NCI-H1417 treated with DMSO at 0.1 percent for 48 hours (cell line): Measurements from ENCODE around the gene SEMA3F.
"Not testable (repeated sequence)": the region's sequence is repeated elsewhere in the genome, so short reads cannot be mapped to it uniquely, and the experiment has no call there.

Experiments
- DNase-seq: peaks from one replicate; lab custom pipeline; 2025; lab: John Stamatoyannopoulos, UW

The SEMA3F gene

DNA sequence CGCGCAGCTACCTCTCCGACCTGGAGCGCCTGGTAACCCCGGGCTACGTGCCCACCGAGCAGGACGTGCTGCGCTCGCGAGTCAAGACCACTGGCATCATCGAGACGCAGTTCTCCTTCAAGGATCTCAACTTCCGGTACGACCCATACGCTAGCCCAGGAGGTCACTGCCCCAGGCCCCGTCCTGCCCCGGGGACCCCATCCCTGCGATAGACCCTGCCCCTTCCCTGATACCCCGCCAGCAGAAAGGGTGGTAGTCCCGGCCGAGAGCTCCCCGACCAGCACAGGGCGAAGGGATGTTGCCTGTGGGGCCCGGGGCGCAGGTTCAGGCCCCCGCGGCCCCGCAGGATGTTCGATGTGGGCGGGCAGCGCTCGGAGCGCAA, 38.6 kb downstream of the SEMA3F start:
- DNase-seq = no peak

DNA sequence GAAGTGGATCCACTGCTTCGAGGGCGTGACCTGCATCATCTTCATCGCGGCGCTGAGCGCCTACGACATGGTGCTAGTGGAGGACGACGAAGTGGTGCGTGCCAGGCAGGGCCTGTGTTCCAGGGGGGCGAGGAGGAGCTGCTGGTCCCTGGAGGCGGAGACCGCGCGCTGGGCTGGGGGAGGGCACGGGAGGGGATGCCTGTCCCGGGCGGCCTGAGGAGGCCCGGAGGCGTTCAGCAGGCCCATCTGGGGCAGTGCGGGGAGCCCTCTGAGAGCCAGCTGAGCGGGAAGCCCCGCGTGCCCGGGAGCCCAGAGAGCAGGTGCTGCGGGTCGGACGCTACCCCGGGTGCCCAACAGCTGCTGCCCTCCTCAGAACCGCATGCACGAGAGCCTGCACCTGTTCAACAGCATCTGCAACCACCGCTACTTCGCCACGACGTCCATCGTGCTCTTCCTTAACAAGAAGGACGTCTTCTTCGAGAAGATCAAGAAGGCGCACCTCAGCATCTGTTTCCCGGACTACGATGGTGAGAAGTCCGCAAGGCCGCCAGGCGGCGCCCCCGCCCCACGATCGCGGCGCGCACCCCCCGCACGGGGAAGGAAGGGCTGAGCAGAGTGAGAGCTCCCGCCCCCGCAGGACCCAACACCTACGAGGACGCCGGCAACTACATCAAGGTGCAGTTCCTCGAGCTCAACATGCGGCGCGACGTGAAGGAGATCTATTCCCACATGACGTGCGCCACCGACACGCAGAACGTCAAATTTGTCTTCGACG, 39.2 kb downstream of the SEMA3F start:
- no peak for DNase-seq

DNA sequence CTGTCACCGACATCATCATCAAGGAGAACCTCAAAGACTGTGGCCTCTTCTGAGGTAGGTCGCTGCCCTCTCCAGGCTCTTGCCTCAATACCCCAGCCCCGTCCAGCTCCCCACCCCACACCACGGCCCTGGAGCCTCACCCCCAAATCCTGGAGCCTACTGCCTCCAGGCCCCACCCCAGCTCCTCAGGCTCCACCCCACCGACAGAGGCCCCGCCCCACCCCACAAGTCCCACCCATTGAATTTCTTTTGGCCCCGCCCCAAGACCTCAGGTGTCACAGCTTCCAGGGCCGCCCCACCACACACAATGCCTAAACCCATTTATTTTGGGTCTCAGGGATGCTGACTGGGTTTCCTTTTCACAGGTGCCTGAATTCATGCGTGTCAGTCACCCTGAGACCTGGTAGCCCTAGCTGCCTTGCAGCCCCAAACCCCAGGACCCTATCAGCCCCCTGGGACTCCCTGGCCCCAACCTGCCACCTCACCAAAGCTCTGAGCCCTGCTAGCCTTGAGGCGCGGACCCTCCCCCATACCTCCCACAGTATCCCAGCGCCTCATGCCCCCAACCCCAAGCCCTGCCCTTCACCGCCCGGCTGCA, 39.9 kb downstream of the SEMA3F start:
- DNase-seq = no peak

DNA sequence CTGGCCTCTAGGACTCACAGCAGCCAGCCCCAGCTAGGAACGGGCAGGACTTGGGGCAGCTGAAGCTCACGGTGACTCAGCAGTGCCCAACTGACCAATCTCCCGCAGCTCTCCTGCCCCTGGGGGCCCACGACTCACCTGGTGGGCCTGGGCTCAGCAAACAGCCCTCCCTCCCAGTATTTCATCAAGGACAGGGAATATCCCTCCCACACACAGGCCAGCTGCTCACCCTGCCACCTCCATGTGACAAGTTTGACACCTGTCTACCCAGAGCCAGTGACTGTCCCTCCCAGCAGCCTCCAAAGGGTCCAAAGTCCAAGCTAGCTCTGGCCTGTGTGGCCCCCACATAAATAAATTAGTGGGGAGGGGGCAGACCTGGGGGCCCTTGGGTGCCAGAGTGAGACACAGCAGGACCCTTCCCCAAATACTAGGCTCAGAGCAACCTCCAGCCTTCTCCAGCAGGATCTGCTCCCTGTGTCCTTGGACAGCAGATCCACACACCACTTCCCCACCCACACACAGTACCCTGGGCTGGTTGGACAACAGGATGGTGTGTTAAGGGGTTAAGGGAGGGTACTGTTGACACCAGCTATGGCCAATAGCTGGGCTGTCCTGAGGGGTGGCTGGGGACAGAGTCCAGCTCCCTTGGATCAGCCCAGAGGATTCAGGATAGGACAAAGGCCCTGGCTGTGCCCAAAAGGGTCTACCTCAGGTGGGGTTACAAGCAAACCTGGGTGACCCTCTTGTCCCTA, 40.6 kb downstream of the SEMA3F start:
- DNase-seq = no peak

DNA sequence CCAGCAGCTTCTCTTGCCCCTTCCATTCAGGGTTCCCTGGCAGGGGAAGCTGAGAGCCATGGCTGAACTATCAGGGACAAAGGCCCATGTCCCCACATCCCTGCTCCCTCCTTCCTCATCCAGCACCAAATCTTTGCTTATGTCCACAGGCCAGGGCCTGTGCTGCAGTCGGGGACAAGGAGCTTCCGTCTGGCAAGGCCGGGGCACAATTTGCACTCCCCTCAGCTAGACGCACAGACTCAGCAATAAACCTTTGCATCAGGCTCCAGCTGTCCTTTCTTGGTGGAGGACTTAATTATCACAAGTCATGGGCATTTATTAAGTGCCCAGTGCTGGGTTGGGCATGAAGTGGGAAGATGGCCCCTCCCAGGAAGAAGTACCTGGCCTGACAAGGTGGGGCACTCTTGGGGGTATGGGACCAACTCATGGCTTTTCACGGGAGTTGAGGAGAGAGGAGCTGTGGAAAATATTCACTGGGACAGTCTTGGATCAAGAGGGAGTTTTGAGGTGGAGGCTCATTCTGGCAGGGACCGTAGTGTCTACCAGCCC, 41.2 kb downstream of the SEMA3F start:
- no peak for DNase-seq

DNA sequence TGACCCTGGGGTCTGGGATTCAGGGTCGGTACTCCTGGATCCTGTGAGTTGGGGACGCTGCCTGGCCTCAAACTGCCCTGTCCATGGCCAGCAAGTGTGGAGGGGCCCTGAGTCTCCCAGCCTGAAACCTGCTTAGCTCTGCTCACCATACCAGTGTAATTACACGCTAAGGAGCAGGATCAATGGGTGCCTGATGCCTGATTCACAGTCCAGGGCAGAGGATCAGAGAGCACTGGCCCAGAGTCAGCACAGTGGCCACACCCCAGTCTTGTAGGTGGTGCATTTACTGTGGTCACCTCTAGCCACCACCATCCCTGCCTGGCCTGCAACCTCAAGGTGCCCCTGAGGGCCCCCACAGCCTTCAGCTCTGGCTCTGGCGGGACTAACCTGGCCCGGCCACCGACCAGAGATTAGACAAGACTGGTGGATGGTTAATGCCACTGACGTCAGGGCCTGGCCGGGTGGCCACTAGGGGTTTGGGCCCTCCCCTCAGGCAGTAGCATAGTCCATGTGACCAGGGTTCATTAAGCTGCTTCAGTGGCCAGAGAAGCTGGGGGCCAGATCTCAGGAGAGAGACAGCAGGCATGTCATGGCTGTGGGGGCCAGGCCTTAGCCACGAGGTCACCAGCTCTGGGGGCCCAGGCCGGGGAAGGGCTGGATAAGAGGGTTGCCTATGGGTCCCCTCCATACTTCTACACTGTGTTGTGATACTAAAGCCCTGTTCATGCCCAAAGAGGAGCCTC, 46.6 kb downstream of the SEMA3F start:
- no peak for DNase-seq

DNA sequence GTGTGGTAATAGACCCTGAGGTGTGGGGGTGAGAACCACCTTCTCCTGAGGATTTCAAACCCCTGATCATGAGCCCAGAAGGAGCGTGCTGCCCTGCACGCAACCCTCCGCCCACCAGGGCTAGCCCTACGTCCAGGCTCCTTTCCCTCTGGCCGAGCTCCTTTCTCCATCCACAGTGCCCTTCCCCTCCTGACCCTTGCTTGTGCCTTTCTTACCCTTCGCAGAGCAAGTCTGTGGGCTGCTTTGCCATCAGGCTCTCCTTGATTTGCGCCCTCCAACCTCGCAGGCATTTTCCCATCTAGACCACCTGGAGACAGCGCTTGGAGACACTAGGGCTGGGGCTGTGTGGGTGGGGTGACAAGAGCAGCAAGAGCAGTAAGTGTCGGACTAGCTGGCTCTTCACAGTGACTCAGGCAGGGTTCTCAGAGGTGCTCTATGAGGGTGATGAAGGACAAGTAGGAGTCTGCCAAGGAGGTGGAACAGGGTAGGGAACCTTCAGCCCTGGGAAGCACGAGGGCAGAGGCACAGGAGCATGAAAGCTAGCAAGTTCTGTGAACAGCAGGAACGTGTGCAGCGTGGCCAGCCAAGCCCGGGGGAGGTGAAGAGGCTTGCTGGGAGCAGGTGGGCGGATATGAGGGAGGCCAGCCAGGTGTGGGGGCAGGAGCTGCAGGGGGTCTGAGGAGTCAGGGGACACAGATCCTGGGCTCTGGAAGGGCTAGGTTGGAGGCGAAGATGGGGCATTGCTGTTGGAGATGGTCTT, 47.4 kb downstream of the SEMA3F start:
- DNase-seq = no peak

DNA sequence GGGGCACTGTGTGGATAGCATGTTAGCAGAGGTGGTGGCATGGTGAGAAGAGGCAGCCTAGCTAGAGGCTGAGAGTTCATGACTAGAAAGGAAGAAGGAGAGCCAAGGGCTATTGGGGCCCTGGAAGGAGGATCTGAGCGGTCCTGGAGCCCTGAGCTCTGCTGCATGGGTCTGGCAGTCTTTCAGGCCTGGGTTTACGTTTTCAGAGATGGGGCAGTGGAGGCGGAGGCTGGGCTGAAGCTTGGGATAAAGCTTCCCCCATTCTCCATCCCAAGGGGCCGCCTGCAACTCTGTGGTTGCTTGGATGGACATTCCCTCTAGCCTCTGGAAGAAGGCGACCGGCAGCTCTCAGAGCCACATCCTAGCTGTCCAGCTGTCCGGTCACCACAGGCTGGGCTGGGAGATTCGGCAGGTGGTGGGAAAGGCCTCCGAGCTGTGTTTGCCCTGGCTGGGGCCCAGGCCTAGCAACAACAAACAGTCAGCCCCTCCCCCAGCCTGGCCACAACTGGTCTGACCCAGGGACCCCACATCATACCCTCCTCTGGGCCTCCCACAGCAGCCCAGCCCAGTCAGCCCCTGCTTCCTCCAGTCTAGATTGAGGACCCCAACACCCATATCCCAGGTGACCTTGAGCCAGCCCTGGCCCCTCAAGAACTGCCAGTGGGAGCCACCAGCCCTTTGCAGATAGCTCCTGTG, 48.1 kb downstream of the SEMA3F start:
- DNase-seq = no peak

DNA sequence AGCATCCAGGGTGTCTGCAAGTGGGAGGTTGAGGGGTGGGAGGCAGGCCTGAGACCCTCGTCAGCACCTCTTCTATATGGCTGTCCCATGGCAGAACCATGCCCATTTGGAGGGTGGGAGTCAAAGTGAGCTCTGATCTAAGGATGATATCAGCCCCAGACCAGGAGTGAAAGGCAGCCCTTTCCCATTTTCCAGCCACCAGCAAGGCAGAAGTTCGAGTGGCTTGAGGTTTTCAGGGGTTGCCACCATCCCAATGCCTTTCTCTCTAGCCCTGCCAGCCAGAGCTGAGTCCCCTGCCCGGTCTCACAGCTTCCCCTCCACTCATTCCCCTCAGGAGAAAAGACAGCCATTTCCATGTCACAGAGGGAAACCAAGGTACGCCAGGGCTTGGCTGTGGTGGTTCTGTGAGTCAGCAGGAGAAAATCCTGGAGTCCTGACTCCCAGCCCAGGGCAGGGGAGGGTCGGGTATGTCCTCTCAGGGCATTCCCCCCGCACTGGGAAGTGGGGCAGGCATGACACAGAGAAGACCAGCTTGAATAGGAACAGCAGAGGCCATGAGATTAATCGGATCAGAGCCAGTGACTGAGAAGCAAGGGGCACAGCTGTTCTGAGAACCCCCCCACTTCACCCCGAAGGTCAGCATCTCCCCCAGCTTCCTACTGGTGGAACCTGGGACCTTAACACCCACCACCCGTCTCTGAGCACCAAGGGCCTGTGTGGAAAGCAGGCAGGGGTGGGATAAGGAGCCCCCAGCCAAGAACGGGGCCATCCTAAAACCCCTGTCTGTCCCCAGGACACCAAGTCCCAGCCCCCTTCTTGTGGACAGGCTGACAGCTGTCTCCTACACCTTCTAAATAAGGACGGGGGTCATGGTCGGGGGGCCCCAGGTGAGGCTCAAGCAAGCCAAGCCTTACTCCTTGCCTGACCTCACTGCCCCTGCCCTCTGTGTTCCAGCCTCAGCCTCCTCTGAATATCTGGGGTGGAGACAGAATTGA, 49.0 kb downstream of the SEMA3F start:
- DNase-seq = no peak

DNA sequence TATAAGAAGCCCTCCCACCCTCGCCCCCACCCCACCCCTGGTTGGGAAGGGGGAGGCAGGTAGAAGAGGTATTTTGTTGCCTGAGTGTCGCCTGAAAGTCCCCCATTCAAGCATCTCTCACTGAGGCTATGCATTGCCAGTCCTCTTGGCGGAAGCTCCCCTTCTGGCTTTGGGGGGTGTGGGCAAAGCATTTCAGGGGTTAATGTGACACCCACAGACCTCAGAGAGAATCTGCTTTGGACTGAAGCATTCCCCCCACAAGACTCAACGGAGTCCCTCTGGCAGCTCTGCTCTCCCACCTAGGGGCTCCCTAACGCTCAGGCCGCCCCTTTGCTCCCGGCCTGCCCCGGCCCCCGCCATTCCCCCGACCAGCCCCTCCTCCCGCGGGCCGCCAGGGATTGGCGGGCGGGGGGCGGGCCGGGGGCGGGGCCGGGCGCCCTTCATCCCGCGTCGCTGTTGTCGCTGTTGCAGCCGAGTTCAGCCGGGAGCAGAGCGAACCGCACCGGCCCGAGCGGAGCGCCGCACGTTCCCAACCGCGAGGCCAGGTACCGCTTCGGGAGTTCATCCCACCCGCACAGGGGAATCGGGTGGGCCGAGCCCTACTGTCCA, 49.8 kb downstream of the SEMA3F start, which contains the start of gene SLC38A3:
Gene SLC38A3, plus strand, starts transcription at position 468 of the 609 bp plus-strand sequence. CDS start 8,929 bp downstream, outside the sequence.
- no peak for DNase-seq

DNA sequence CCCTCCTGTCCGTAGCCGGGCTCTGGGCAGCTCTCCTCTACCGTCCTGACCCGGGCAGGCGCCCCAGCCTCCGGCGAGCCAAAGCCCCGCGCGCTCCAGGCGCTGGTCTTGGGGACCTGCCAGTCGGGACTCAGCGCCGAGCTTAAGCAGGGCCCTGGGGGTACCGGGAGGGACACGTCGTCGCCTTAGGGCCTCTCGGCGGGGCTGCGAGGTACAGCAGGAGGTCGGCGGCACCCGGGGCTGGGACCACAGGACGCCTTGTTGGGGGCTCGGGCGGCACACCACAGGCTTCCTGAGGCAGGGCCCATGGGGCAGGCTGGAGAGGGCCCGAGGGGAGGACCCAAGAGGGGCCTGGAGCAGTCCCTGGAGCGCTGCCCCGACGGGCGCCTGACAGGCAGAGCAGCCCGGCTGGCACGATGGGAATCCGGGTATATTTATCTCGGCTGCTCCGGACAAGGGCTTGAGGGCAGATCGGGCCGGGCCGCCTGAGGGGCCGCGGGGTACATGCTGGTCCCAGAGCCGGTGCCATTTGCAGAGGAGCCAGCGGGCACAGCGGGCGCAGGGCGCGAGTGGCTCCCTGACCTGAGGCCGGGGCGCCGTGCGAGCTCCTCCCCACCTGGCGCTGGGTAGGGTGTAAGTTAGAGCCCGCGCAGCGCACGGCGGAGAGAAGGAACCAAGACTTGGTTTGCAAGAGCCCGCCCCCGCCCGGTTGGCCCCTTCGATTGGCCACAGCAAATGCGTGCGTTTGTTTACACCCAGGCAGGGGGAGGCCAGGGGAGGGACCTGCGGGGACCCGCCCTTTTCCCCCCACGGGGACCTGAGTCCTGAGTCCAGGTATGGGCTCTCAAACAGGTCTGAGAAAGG, 50.5 kb downstream of the SEMA3F start:
- DNase-seq = no peak

DNA sequence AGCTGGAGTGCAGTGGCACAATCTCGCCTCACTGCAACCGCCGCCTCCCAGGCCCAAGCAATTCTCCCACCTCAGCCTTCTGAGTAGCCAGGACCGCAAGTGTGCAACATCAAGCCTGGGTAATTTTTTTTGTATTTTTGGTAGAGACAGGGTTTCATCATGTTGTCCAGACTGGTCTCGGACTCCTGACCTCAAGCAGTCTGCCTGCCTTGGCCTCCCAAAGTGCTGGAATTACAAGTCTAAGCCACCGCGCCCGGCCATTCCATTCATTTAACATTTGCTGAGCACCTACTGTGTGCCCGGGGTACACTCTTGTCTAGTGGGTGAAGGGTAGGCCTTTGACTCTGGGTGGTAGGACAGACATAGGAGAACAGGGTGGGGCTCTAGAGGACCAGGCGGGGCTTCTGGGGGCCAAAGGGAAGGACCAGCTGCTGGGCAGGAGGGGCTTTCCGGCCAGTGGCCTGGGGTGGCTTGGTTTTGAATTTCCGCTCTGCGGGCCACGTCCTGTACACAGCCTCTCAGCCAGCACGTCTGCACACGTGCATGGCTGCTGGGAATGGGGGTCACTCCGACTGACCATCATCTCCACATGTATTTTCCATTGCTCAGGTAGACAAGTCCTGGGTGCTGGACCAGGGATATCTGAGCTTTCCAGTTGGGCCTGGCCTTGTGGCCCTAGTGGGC, 52.4 kb downstream of the SEMA3F start:
- no peak for DNase-seq

DNA sequence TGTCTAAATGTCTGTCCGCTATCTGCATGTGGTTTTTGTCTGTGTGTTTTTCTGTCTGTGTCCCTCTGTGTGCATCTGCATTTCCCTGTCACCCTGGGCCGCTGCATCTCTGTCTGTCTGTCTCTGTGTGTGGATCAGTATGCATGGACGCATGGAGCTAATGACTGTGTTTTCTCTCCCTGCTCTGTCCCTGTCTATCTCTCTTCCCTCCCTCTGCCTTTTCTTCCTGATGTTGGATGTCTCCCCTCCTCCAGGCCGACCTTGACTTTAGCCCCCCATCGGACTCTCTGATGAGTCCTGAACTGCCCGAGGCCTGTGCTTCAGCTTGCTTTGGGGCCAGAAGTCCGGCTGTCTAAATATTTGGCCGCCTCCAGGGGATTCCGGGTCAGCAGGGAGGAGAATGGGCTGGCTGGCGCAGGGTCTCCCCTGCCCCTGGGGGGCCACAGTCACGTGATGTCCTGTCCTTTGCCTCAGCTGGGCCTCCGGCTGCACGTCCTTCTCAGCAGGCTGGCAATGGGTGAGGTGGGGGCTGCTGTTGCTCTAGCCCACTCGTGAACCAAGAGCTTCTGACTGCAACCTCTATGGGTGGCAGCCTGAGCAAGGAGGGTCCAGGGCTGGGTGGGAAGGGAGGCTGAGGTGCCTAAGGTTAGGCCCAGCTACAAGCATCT, 53.7 kb downstream of the SEMA3F start:
- DNase-seq = no peak

DNA sequence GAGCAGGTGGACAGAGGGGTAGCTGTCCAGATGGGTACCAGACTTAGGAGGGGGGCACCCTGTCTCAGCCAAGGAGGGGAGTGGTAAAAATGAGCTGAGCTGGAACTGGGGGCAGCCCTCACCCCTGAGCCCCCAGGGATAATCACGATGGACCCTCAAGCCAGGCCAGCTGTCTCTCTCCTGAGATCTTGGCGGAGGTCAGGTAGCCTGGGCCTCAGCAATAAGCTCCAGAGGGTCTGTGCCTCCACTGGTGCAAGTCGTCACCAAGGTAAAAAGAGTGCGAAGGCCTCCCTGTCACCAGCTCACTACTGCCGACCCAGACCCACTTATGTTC, 55.0 kb downstream of the SEMA3F start:
- DNase-seq = no peak

DNA sequence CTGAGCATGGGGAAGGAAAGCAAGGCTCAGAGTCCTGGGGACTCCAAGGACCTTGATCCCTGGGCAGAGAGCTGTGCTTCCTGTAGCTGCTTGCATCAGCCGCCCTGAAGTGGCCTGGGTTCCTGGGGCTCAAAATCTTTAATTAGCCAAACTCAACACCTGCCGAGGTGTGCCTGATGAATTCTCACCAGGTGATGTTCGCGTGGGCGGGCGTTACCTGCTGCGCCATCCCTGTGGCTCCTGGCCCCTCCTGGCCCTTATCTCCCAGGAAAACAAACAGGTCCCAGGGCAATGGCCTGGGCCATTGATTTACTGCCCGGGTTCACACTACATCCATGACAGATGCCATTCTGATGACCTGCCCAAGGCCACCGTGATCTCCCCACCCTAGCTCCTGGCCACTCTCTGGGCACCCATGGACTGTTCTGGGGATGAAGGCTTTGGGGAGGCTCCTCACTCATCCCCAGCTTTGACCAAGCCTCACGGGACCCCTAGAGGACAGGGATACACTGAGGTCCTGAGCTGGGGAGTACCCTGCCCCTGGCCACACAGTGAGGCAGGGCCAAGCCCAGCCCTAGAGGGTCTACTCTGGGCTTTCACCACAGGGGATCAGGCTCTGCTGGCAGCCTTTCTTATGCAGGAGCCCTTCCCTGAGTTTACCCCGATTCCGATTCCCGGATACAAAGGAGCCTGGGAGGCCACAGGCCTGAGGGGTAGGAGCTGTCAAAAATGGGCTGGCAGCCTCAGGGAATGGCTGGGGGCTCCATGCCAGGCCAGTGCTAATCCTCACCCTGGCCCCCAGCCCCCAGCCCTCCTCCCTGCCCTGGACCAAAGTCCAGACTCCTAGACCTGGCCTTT, 55.6 kb downstream of the SEMA3F start:
- DNase-seq = no peak

DNA sequence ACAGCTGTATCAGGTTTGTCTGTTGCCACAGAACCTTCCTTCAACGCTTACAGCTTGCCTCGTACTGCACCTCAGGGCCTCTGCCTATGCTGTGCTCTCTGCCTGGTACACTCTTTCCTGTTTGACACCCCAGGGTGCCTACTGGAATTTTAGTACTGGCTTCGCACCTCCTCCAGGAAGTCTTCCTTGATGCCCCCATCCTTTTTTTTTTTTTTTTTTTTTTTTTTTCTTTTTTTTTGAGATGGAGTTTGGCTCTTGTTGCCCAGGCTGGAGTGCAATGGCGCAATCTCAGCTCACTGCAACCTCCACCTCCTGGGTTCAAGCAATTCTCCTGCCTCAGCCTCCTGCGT, 56.2 kb downstream of the SEMA3F start:
- DNase-seq = not testable (repeated sequence)
